Kidney glomerular epithelial cell (primary cell): ENCODE results near the gene ACTRT2.

Experiments
- DNase-seq: peaks from one replicate; lab custom pipeline; 2025; lab: John Stamatoyannopoulos, UW

Gene ACTRT2

GRCh38 chr1:3055051-3055450 is 33.8 kb downstream of the ACTRT2 start:
- DNase-seq = no peak

DNA sequence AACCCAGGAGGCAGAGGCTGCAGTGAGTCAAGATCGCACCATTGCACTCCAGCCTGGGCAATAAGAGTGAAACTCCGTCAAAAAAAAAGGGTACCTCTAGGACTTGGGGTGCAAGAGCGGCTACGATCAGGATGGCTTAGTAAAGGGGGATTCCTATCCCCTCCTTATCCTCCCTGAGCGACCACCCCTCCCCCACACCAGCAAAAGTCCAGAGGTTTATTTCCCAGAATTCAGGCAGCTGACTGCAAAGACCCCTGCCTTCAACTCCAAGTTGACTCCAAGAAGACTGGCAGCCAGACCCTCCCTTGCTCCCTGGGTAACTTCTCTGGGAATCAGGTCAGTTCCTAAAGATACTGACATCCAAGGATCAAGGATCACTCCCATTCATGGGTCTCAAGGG is 35.4 kb downstream of the ACTRT2 start:
- DNase-seq = no peak

DNA sequence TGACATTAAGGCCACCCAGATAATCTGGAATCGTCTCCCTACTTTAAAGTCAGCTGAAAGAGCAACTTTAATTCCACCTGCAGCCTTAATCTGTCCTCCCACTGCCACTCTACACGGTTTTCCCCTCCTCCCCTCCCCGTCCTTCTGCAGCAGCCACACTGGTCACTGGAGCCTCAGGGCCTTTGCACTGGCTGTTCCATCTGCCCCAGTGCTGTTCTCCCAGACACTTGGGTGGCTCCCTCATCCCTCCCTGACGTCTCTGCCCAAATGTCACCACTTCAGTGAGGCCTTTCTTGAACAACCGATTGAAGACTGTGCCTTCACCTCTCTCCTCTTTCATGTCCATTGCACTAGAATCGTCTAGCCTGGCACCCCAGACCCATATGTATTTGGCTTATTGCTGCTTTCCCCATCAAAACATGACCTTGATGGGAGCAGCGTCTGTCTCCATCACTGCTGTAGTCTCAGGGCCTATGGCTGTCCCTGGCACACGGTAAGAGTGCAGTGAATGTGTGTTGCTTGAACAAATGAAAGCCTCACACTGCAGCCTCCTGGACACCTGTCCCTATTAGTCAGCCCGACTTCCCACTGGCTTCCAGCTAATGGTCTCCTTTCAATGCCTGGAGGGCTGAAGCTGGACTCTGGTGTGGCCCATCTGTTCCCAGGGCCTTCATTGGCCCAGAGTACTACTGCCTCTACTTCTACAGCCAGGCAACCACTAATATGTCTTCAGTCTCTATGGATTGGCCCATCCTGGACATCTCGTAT is 37.2 kb downstream of the ACTRT2 start:
- DNase-seq = no peak

DNA sequence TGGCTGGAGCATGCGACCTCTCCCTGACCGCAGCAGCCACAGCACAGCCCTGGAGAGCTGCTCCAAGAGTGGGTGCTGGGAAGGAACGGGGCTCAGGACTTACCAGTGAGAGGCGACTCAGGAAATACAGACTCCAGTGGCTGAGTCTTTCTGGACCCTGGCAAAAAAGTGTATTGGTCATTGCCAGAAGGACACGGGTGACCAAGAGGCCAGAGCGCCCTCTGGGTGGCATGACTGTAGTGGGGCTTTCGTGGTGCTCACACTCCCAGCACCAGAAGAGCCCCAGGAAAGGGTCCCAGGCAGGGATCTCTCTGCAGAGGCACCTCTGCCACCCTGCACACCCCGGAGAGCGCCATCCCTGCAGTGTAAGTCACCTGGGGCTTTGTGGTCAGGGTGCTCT is 38.9 kb downstream of the ACTRT2 start:
- DNase-seq = no peak

- DNase-seq = no peak
Observed at GRCh38 chr1:3060601-3061551, 39.6 kb downstream of the ACTRT2 start.

GRCh38 chr1:3061566-3061965 is 40.3 kb downstream of the ACTRT2 start:
- no peak for DNase-seq

DNA sequence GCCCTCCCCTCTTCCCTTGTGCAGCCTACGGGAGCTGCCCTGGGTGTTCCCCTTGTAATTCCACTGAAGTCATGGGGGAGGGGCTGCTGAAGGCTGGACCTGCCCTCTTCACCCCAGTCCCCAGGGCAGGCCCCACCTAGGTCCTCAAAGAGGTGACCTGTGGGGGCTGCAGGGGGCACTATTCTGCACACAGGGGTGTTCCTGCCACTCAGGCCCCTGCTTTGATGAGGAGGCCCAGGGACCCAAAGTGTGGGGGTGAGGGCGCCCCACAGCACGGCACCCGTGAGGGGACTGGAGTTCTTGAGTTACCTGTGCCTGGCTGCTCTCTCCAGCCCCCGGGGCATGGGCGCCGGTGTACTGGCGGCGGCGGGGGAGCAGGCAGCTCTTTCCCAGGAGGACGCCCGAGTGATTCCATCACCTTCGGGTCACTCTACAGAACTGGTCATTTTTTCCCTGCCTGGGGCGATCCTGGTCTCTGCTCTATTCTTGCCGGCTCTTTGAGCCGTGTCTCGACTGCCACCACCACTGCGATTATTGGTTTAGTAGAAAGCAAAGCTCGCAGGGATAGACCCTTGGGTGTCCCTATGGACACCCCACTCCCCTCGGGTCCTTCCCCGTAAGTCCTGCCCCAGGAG is 40.8 kb downstream of the ACTRT2 start:
- no peak for DNase-seq

GRCh38 chr1:3062616-3063378 is 41.5 kb downstream of the ACTRT2 start:
- no peak for DNase-seq

GRCh38 chr1:3063379-3064295 is 42.4 kb downstream of the ACTRT2 start:
- no peak for DNase-seq

- no peak for DNase-seq
Observed at GRCh38 chr1:3064296-3064850, 43.1 kb downstream of the ACTRT2 start.

DNA sequence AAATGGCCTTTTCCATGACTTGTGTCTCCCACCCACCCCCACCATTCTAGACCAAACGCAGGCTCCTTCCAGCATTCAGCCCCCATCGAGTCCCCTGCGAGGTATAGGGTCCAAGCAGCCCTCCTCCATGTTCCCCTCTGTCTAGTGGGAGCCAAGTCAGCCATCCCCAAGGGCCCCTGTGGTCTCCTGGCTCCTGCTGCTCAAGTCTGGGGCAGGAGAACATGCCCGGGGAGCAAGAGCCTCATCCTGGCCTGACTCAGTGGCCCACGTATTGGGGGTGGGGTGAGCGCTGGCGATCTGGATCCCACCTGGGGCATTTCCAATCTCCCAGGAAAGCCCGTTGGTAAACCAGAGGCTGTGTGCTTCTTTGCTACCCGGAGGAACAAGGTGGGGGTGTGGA is 43.6 kb downstream of the ACTRT2 start:
- DNase-seq = no peak

- DNase-seq = no peak
Observed at GRCh38 chr1:3065396-3065795, 44.1 kb downstream of the ACTRT2 start.

DNA sequence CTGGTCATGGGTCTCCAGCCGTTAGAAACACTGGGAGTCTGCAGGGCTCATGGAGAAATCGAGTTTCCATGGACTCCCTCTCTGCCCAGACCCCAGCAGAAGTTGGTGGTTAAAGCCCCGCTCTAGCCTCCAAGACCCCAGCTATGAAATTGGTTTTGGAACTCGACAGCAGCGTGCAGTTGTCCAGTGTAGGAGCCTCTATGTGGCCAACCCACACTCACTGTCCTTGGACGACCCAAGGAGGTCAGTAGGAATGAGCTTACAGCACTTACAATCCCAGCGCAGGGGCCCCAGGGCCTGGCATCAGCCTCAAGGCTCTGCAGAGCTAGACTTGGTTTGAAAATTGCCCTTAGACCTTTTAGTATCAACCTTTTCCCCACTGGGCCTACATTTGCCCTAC is 44.5 kb downstream of the ACTRT2 start:
- no peak for DNase-seq

DNA sequence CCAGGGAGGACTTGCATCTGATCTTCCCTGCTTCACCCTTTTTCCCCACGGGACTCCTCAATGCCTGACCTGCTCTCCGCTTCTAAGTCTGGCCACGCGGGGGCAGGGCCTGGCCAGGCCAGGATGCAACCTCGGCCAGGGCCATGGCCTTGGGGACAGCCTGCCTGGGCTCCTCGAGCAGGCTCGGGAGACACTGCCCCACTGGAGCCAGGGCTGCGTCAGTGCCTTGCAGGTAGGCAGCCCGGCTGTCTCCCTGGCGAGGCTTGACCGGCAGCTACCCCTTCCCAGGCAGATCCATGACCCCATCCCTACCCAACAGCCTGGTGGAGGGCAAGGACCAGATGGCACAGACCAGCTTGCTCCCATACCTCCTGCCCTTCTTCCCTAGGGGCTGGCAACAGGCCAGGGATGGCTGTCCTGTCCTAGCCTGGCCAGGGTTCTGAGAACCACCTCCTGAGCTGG is 45.0 kb downstream of the ACTRT2 start:
- DNase-seq = no peak

DNA sequence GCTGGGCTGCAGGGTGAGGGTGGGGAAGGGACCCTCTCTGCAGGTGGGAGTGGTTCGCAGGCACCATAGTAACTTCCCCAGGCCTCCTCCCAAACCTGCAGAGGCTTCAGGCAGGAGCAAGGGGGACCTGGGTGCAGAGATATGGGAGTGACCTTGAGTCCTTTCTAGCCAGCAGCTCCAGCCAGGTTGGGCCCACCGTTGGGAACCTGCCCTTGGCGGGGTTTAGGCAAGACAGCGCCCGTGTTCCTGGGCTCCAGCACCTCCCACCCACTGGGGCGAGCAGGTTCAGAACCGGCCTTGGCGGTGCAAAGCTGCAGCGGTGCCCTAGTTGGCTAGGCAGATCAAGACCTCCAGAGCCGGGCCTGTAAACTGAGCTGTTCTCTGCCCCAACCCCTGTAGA is 45.6 kb downstream of the ACTRT2 start:
- DNase-seq = no peak

DNA sequence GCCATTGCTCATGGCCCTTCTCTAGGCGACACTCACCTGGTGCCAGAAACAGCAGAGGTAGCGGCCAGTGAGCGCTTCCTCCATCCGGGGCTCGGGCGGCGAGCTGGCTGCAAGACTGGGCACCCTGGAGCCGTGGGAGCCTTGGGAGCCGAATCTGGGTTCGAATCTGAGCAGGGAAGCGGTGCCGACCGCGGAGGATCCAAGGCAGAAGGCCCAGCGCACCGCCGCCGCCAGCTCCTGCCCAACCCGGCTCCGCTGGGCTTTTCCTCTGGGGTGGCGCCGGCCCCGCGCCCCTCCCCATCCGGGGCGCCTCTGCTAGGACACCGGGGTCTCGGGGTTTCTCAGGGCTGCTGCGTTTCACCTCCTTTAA is 46.0 kb downstream of the ACTRT2 start:
- no peak for DNase-seq

- DNase-seq = no peak
Observed at GRCh38 chr1:3067671-3068563, 46.6 kb downstream of the ACTRT2 start.

GRCh38 chr1:3068564-3069431 is 47.5 kb downstream of the ACTRT2 start, which contains the start of gene PRDM16:
Gene PRDM16, plus strand, starts transcription at chr1:3069203. Its CDS starts 57 bp downstream, at chr1:3069260.
- DNase-seq = no peak
